Measurements from ENCODE around the gene CXCL1.

DNA sequence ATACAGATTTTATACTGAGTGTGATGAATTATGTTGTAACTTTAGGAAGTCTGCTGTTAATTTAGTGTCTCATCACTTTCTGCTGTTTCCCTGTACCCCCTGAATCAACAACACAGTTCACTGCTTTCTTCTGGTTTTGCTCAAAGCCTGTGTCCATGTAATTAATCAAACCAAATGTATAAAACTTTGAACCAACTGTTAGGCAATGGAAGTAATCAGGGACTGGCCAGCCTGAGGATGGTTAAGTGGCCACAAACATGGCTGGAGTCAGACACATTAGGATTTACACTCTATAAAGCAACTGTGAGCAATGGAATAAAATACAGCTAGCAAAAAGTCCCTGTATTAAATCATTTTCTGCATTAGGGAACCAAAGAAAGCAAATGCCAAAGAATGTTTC, 42.6 kb downstream of the CXCL1 start:
- TF ChIP-seq POLR2AphosphoS5 (IDR thresholded peaks at IDR 0.05; ENCODE audit: low read depth, low read length) (no peak), ZNF124 (CRISPR knock-in tag; IDR thresholded peaks at IDR 0.05) (no peak)

Data from HepG2 (cell line).